HepG2 (cell line): ENCODE data around the gene RNF25. TPM values are rescaled to one million over a fixed set of nuclear protein-coding genes. Genes with fewer than 3 reads are reported as not detected.

ENCODE experiments used
- ATAC-seq: fragments of 200-7000 bp; cut with Tn5 transposase; 3 replicates; pipeline ENCODE4 v1.9.1; 2020; ENCODE audit warnings: mild to moderate bottlenecking, moderate library complexity
- BruUV-seq: library from RNA; stranded (reverse); fragments of 400-500 nt; replicated peaks from 2 replicates; lab custom pipeline; 2021; lab: Mats Ljungman, UMichigan
- CTCF ChIA-PET: fragments of 300-600 bp; formaldehyde crosslinking; extraction: SDS; loops from one replicate; lab custom pipeline; 2021; ENCODE audit warnings: low total read pairs, inconsistent platforms, low intra/inter-chr PET ratio; lab: Yijun Ruan, JAX
- POLR2A ChIA-PET: fragments of 350-600 bp; sonication (Branson Sonifier 250); formaldehyde crosslinking; loops from one replicate; lab custom pipeline; 2020; ENCODE audit warnings: antibody characterized with exemption, inconsistent platforms; lab: Yijun Ruan, JAX
- DNase-seq: peaks from one replicate; pipeline ENCODE4 v3.0.0-alpha.2; 2015; ENCODE audit warnings: low spot score
- FAIRE-seq: peaks from 3 replicates; lab custom pipeline; 2011; peaks lifted over from hg19 to GRCh38; lab: Jason Lieb, UNC
- H2AFZ ChIP-seq: one replicate; pipeline ENCODE4 v1.6.1; 2011; ENCODE audit warnings: low read length, inconsistent platforms
- H3K27ac ChIP-seq: fragments of 300-600 bp; 3 replicates; pipeline ENCODE4 v1.8.0; 2011; ENCODE audit warnings: mixed run types, mild to moderate bottlenecking, mixed read lengths, low read length, inconsistent platforms; ENCODE audit not compliant: insufficient read depth; ENCODE audit errors: extremely low read length
- H3K27me3 ChIP-seq, 2 experiments: fragments of 200-600 bp in 1 of 2; 2 replicates in 1 of 2; 3 replicates in 1 of 2; pipeline versions ENCODE4 v1.6.0 to v1.8.0; 2011; ENCODE audit warnings: low read length in 2 of 2, mild to moderate bottlenecking in 2 of 2, moderate library complexity in 2 of 2, inconsistent platforms in 1 of 2; ENCODE audit not compliant: insufficient read depth in 2 of 2, control insufficient read depth in 1 of 2
- H3K36me3 ChIP-seq, 2 experiments: fragments of 200-600 bp in 1 of 2; replicated peaks in 1 of 2; 2 replicates in 1 of 2; 3 replicates in 1 of 2; pipeline versions ENCODE4 v1.5.1 to v1.8.0; 2011; ENCODE audit warnings: low read length in 2 of 2, inconsistent platforms in 1 of 2; ENCODE audit not compliant: insufficient read depth in 2 of 2, control insufficient read depth in 1 of 2
- H3K4me1 ChIP-seq: 2 replicates; pipeline ENCODE4 v1.5.1; 2012; ENCODE audit warnings: low read length, inconsistent platforms; ENCODE audit not compliant: insufficient read depth
- H3K4me2 ChIP-seq: 2 replicates; pipeline ENCODE4 v1.6.0; 2011; ENCODE audit warnings: low read depth, low read length, inconsistent platforms
- H3K4me3 ChIP-seq, 3 experiments: fragments of 200-600 bp in 1 of 3; sonication (generic), shearing (Covaris generic) in 1 of 3; replicated peaks in 1 of 3; 2 replicates each; pipeline ENCODE4 v1.5.1; 2011 to 2016; ENCODE audit warnings: low read length in 3 of 3, inconsistent platforms in 2 of 3, low read depth in 2 of 3, mild to moderate bottlenecking in 2 of 3, control low read depth in 1 of 3, mixed read lengths in 1 of 3; ENCODE audit not compliant: insufficient read depth in 1 of 3
- H3K79me2 ChIP-seq: one replicate; pipeline ENCODE4 v1.6.1; 2011; ENCODE audit warnings: low read length, inconsistent platforms; ENCODE audit not compliant: insufficient read depth
- H3K9ac ChIP-seq: 2 replicates; pipeline ENCODE4 v1.6.0; 2011; ENCODE audit warnings: mild to moderate bottlenecking, low read depth, low read length, inconsistent platforms; ENCODE audit not compliant: insufficient read depth
- H3K9me3 ChIP-seq: 2 replicates; pipeline ENCODE4 v1.5.1; 2012; ENCODE audit warnings: mild to moderate bottlenecking, low read length
- H4K20me1 ChIP-seq: 2 replicates; pipeline ENCODE4 v1.6.0; 2011; ENCODE audit warnings: inconsistent platforms, mild to moderate bottlenecking, low read length, moderate library complexity; ENCODE audit not compliant: insufficient read depth
- ARID2 ChIP-seq: sonication (generic); formaldehyde crosslinking; IDR thresholded peaks from 2 replicates; pipeline ENCODE4 v1.8.1; 2022; ENCODE audit warnings: mild to moderate bottlenecking, missing genetic modification reagents, borderline replicate concordance
- CBX5 ChIP-seq: sonication (generic); formaldehyde crosslinking; IDR thresholded peaks from 2 replicates; pipeline ENCODE4 v1.4.0; 2020; ENCODE audit warnings: missing genetic modification reagents, borderline replicate concordance
- CREB1 ChIP-seq, 2 experiments: fragments of 450-650 bp in 1 of 2; IDR thresholded peaks; 2 replicates each; pipeline ENCODE4 v1.6.1; 2016 to 2017; ENCODE audit warnings: control low read depth in 1 of 2, mild to moderate bottlenecking in 1 of 2, missing compliant biosample characterization in 1 of 2, missing genetic modification characterization in 1 of 2
- DMTF1 ChIP-seq: sonication (generic); formaldehyde crosslinking; IDR thresholded peaks from 2 replicates; pipeline ENCODE4 v1.4.0; 2020; ENCODE audit warnings: mild to moderate bottlenecking, missing genetic modification reagents
- KAT7 ChIP-seq: IDR thresholded peaks from 2 replicates; pipeline ENCODE4 v1.6.1; 2018; ENCODE audit warnings: borderline replicate concordance, missing compliant biosample characterization
- PAWR ChIP-seq: sonication (generic); formaldehyde crosslinking; IDR thresholded peaks from 2 replicates; pipeline ENCODE4 v1.4.0; 2020; ENCODE audit warnings: missing genetic modification reagents, mild to moderate bottlenecking, borderline replicate concordance
- SCMH1 ChIP-seq: sonication (generic); formaldehyde crosslinking; IDR thresholded peaks from 2 replicates; pipeline ENCODE4 v1.9.0; 2021; ENCODE audit warnings: missing genetic modification reagents, mild to moderate bottlenecking, borderline replicate concordance
- ZMYM2 ChIP-seq: sonication (generic); formaldehyde crosslinking; IDR thresholded peaks from 2 replicates; pipeline ENCODE4 v1.8.0; 2022; ENCODE audit warnings: mild to moderate bottlenecking, missing genetic modification reagents
- ZNF652 ChIP-seq: IDR thresholded peaks from 2 replicates; pipeline ENCODE4 v1.6.1; 2016; ENCODE audit warnings: low read depth, borderline replicate concordance
- WGBS: methylation state at CpG from one replicate; pipeline ENCODE4 v1.1.6; 2017; ENCODE audit warnings: low lambda C conversion rate; 5-methylcytosine and 5-hydroxymethylcytosine counted together
- in situ Hi-C: cut with HindIII; loops from 2 replicates; pipeline ENCODE4 v1.10.0; 2017; ENCODE audit warnings: low pct_unique_long_range_greater_than_20kb; ENCODE audit not compliant: extremely low pct_ligation_motif_present
- intact Hi-C: fragments of 100-400 bp; cut with micrococcal nuclease; formaldehyde crosslinking; loops from one replicate; pipeline ENCODE4 v1.10.0; 2022; ENCODE audit not compliant: unreplicated experiment
- polyA plus RNA-seq, 8 experiments: library from polyadenylated mRNA; depleted of rRNA in 3 of 8; stranded (reverse) in 7 of 8; unstranded in 1 of 8; fragments of >200 nt; fragmentation: Illumina TruSeq in 4 of 8; extraction: Trizol in 4 of 8; gene quantifications; 2 replicates each; pipeline versions ENCODE4 v1.2.1 to v1.2.3, GENCODE V29; 2011 to 2016; ENCODE audit warnings: low read depth in 4 of 8, missing spikeins in 1 of 8, mixed read lengths in 1 of 8; ENCODE audit not compliant: insufficient read depth in 1 of 8
- total RNA-seq, 5 experiments: library from RNA; depleted of rRNA; stranded (reverse); fragments of >200 nt; fragmentation: Illumina TruSeq; extraction: Trizol; gene quantifications; 2 replicates each; pipeline ENCODE4 v1.2.3, GENCODE V29; 2016; ENCODE audit warnings: low read depth in 1 of 5
- TF ChIP-seq, protein P1 (sequence below): sonication (generic); formaldehyde crosslinking; IDR thresholded peaks from 2 replicates; pipeline ENCODE4 v1.5.0; 2020; ENCODE audit warnings: mild to moderate bottlenecking, missing genetic modification reagents
- TF ChIP-seq, protein P2 (sequence below): sonication (generic); formaldehyde crosslinking; IDR thresholded peaks from 2 replicates; pipeline ENCODE4 v1.9.0; 2021; ENCODE audit warnings: missing genetic modification reagents, borderline replicate concordance
- TF ChIP-seq, protein P3 (sequence below): sonication (generic); formaldehyde crosslinking; IDR thresholded peaks from 2 replicates; pipeline ENCODE4 v1.8.1; 2023; ENCODE audit warnings: mild to moderate bottlenecking, missing genetic modification reagents, borderline replicate concordance

RNF25 gene
- total and polyA plus RNA-seq, 2 of the 13 experiments (the other 11 are each of a cell fraction or from before 2014, with no cell fraction given) = 37.0 to 87.6 TPM

DNA sequence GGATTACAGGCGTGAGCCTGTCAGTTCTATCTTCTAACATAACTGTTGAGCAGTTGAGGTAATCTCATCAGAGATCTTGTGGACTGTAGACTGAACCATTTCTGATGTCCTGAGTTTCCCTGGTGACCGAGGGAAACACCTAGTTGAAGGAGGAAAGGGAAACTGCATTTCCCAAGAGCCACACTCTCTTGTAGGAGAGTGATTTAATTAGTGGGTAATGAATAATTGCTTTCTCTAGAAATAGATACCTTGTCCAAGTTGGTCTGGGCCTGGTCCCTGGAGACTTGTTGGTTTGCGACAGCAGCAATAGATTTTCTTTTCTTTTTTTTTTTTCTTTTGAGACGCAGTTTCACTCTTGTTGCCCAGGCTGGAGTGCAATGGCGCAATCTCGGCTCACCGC lies 46.3 kb upstream of the RNF25 start:
- WGBS = 97% methylated on average over 7 of the region's 7 CpGs
- Histone ChIP-seq H3K36me3 (peaks cover 4 to 30% of the 10 kb centered on the region in 2 experiments; a peak in 4 of 5 replicates), H3K4me2 (no peak overlapping the region), H3K9me3 (no peaks in the 10 kb centered on the region), H3K4me3 (no peak overlapping the region), H4K20me1 (peaks cover 3% of the 10 kb centered on the region; the same call in 1 of the 2 replicates), H2AFZ (no peak overlapping the region), H3K4me1 (peaks cover 47% of the 10 kb centered on the region), H3K27ac (no peak overlapping the region), H3K79me2 (peaks cover 86% of the 10 kb centered on the region), H3K9ac (no peak overlapping the region), H3K27me3 (no peaks in the 10 kb centered on the region)
- ATAC-seq = no peak
- no peak for FAIRE-seq
- TF ChIP-seq DMTF1 (CRISPR knock-in tag) (no peak), ZNF652 (CRISPR knock-in tag) (no peak), SCMH1 (CRISPR knock-in tag) (no peak), PAWR (no peak), CBX5 (CRISPR knock-in tag) (no peak), CREB1 (IDR thresholded peaks at IDR 0.05) (no peak), CREB1 (CRISPR knock-in tag; IDR thresholded peaks at IDR 0.05) (no peak), ARID2 (no peak), KAT7 (CRISPR knock-in tag) (no peak), ZMYM2 (CRISPR knock-in tag) (no peak)
- TF ChIP-seq, protein P1, sequence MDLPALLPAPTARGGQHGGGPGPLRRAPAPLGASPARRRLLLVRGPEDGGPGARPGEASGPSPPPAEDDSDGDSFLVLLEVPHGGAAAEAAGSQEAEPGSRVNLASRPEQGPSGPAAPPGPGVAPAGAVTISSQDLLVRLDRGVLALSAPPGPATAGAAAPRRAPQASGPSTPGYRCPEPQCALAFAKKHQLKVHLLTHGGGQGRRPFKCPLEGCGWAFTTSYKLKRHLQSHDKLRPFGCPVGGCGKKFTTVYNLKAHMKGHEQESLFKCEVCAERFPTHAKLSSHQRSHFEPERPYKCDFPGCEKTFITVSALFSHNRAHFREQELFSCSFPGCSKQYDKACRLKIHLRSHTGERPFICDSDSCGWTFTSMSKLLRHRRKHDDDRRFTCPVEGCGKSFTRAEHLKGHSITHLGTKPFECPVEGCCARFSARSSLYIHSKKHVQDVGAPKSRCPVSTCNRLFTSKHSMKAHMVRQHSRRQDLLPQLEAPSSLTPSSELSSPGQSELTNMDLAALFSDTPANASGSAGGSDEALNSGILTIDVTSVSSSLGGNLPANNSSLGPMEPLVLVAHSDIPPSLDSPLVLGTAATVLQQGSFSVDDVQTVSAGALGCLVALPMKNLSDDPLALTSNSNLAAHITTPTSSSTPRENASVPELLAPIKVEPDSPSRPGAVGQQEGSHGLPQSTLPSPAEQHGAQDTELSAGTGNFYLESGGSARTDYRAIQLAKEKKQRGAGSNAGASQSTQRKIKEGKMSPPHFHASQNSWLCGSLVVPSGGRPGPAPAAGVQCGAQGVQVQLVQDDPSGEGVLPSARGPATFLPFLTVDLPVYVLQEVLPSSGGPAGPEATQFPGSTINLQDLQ = no peak
- TF ChIP-seq, protein P2, sequence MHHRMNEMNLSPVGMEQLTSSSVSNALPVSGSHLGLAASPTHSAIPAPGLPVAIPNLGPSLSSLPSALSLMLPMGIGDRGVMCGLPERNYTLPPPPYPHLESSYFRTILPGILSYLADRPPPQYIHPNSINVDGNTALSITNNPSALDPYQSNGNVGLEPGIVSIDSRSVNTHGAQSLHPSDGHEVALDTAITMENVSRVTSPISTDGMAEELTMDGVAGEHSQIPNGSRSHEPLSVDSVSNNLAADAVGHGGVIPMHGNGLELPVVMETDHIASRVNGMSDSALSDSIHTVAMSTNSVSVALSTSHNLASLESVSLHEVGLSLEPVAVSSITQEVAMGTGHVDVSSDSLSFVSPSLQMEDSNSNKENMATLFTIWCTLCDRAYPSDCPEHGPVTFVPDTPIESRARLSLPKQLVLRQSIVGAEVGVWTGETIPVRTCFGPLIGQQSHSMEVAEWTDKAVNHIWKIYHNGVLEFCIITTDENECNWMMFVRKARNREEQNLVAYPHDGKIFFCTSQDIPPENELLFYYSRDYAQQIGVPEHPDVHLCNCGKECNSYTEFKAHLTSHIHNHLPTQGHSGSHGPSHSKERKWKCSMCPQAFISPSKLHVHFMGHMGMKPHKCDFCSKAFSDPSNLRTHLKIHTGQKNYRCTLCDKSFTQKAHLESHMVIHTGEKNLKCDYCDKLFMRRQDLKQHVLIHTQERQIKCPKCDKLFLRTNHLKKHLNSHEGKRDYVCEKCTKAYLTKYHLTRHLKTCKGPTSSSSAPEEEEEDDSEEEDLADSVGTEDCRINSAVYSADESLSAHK (CRISPR knock-in tag) = no peak
- TF ChIP-seq, protein P3, sequence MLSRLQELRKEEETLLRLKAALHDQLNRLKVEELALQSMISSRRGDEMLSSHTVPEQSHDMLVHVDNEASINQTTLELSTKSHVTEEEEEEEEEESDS (CRISPR knock-in tag) = no peak
- no TSS peak for BruUV-seq
- in situ Hi-C loops = no loop called here
- ChIA-PET POLR2A (no interaction called here), CTCF (no interaction called here)
- no peak for DNase-seq
- intact Hi-C loops = no loop called here
